AG04449 (cell line): Measurements from ENCODE around the gene SEMA3F.

Source experiments
- CTCF ChIA-PET: fragments of 350-600 bp; formaldehyde crosslinking; extraction: SDS; loops from one replicate; lab custom pipeline; 2021; ENCODE audit warnings: antibody characterized with exemption; lab: Yijun Ruan, JAX
- POLR2A ChIA-PET: fragments of 400-600, 350-600 bp; formaldehyde crosslinking; extraction: SDS; loops from one replicate; lab custom pipeline; 2020; ENCODE audit warnings: antibody characterized with exemption, inconsistent platforms; lab: Yijun Ruan, JAX
- DNase-seq: peaks from one replicate; pipeline ENCODE4 v3.0.0-alpha.2; 2010; ENCODE audit warnings: low read depth, low spot score
- H3K4me3 ChIP-seq: 2 replicates; pipeline ENCODE4 v1.5.1; 2011; ENCODE audit warnings: low read depth, mild to moderate bottlenecking, control low read depth, low read length
- TF ChIP-seq, protein P1 (sequence below): IDR thresholded peaks from one replicate; pipeline ENCODE4 v1.5.1; 2011; ENCODE audit warnings: mild to moderate bottlenecking, moderate library complexity, low read length, control low read depth, inconsistent platforms; ENCODE audit not compliant: insufficient read depth; ENCODE audit errors: missing control alignments

Gene SEMA3F

DNA sequence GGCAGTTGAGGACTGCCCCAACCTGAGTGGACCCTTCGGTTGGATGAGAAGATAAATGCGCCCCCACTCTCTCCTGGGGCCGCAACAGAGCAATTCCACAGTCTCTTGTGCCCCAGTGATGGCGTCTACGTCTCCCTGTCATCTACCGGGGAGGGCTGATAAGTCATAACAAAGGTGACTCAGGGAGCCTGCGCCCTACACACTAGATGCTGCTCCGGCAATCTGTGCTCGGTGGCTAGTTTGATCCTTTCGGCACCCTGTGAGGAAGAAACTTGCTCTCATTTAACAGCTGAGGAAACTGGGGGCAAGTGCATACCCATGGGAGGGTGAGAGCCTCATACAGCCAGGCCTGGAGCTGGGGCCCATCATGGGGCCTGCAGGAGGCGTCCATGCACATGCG, 14.1 kb upstream of the SEMA3F start:
- TF ChIP-seq, protein P1, sequence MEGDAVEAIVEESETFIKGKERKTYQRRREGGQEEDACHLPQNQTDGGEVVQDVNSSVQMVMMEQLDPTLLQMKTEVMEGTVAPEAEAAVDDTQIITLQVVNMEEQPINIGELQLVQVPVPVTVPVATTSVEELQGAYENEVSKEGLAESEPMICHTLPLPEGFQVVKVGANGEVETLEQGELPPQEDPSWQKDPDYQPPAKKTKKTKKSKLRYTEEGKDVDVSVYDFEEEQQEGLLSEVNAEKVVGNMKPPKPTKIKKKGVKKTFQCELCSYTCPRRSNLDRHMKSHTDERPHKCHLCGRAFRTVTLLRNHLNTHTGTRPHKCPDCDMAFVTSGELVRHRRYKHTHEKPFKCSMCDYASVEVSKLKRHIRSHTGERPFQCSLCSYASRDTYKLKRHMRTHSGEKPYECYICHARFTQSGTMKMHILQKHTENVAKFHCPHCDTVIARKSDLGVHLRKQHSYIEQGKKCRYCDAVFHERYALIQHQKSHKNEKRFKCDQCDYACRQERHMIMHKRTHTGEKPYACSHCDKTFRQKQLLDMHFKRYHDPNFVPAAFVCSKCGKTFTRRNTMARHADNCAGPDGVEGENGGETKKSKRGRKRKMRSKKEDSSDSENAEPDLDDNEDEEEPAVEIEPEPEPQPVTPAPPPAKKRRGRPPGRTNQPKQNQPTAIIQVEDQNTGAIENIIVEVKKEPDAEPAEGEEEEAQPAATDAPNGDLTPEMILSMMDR = no peak
- CTCF ChIA-PET = interaction anchor here (0.6 to 31.5 kb wide), 3 partner anchors 18 to 86 kb away, joined by 3 to 817 read pairs (median 76); partner anchors contain the start of gene GNAT1
- DNase-seq = no peak
- POLR2A ChIA-PET = no interaction called here
- no peak overlapping the region for H3K4me3 ChIP-seq

DNA sequence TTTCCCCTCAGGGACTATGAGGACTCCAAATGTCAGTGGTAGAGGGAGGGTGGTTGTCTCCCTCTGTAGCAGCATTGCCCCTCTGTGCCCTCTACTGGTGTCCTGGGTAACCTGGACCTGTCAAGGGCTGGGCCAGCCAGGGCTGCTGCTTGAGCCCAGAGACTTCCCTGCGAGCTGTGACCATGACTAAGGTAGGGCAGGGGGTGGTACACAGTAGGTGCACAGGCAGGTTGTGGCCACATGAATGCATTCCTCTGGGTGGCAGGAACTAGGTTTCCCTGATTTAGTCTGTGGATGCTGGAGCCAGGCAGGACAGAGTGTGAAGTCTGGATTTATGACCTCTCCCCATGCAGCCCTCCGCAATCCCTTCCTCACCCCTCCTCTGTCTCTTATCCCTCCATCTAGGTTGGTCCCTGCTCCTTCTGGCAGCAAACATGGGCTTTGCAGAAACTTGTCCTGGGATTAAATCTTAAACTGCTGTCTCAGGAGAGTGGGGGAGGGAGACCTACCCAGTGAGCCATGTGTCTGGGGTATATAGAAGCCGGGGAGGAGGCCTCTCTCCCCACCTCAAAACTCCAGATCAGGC, 8.7 kb upstream of the SEMA3F start:
- CTCF ChIA-PET = no interaction called here

DNA sequence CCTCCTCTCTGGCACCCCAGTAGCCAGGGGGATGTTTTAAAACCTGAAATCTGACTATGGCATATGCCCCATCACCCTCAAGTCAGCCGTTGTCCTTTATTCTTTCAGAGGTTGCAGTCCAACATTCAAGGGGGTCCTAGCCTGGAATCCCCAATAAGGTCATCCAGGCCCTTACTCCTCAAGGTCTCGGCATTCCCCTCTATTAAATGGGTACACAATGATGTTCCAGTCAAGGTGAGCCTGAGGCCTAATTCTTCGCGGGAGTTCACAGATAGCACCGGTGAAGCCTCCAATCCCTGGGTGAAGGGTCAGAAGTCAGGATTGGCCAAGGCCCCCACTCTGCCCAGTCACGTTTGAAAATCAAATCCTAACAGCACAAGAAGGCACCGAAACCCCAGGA, 8.1 kb upstream of the SEMA3F start:
- DNase-seq = no peak
- ChIA-PET POLR2A (no interaction called here), CTCF (no interaction called here)
- H3K4me3 ChIP-seq = no peak overlapping the region
- TF ChIP-seq, protein P1 = no peak

More for the DNA sequence above, 8.7 kb upstream of the SEMA3F start:
- TF ChIP-seq, protein P1 = no peak
- DNase-seq = no peak
- H3K4me3 ChIP-seq = no peak overlapping the region
- POLR2A ChIA-PET = no interaction called here

DNA sequence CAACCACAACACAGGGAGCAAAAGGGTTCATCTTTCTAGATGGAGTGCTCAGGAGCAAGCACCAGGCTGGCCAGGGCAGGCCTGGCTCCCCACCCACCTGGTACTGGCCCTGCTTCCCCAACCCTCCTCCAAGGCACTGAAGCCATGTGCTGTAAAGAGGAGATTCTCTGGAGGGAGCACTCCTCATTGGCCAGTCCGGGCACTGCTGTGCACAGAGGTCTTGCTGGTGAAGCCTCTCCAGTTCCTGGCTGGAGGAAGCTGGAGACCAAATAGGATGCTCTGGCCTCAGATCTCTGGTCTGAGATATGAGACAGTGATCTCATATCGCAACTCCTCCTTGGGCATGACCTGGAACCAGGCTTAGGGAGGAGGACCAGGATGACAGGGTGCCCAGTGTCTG, 7.7 kb upstream of the SEMA3F start:
- no peak overlapping the region for H3K4me3 ChIP-seq
- TF ChIP-seq, protein P1 = no peak
- ChIA-PET CTCF (interaction anchor here (0.8 to 1.0 kb wide), 3 partner anchors 11 to 47 kb away, joined by 3 to 4 read pairs (median 4); no protein-coding TSS in a partner anchor), POLR2A (no interaction called here)
- no peak for DNase-seq

DNA sequence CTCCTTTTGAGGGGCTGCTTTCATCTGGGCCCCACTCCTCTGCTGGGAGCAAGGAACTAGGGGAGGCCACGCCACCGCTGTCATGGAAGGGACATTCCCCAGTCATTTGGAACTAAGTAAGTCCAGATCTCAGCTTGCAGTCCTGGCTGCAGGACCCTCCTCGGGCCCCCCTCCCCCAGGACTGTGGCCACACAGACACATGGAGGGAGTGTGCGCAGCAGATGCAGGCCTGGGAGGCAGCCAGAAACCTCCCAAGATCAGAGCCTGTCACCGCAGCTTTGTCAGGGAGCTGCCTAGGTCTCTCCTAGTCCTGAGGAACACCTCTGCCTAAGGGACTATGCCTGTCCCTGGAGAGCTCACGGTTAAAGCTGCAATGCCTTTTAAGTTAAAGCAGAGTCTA, 7.3 kb upstream of the SEMA3F start:
- POLR2A ChIA-PET = no interaction called here
- CTCF ChIA-PET = interaction anchor here (0.8 to 1.0 kb wide), 3 partner anchors 10 to 47 kb away, joined by 3 to 4 read pairs (median 4); no protein-coding TSS in a partner anchor

DNA sequence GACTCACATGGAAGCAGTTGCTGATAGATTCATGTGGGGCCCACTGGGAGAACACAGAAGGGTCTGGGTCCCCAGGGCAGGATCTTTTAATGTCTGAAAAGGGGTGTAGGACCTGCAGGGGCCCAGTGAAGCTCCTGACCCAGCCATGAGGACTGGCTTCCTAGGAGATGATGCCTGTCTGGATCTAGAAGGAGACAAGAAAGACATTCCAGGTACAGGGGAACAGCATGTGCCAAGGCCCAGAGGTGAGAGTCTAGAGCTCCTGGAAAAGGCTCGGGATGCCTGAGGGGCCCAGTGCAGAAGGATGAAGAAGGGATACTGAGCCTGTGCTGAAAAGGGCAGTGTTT, 4.7 kb upstream of the SEMA3F start:
- H3K4me3 ChIP-seq = no peak overlapping the region
- TF ChIP-seq, protein P1 = no peak
- POLR2A ChIA-PET = no interaction called here
- DNase-seq = no peak
- CTCF ChIA-PET = no interaction called here

More for the DNA sequence above, 7.3 kb upstream of the SEMA3F start:
- H3K4me3 ChIP-seq = no peak overlapping the region
- no peak for DNase-seq
- TF ChIP-seq, protein P1 = no peak
